Karpas-422 (cell line): ENCODE data around the gene HS6ST3. TPM values are rescaled to one million over a fixed set of nuclear protein-coding genes. Genes with fewer than 3 reads are reported as not detected.

Source experiments
- DNase-seq: peaks from one replicate; pipeline ENCODE4 v3.0.0-alpha.2; 2015
- H2AFZ ChIP-seq: fragments of 200-600 bp; sonication (generic); 2 replicates; pipeline ENCODE4 v1.6.1; 2014; ENCODE audit warnings: antibody characterized with exemption, low read length, mixed read lengths
- H3K27ac ChIP-seq: fragments of 200-600 bp; sonication (generic); 2 replicates; pipeline ENCODE4 v1.5.1; 2014; ENCODE audit warnings: mild to moderate bottlenecking, low read length, moderate library complexity
- H3K27me3 ChIP-seq: fragments of 200-600 bp; sonication (generic); 2 replicates; pipeline ENCODE4 v1.6.1; 2014; ENCODE audit warnings: low read length, mixed read lengths
- H3K36me3 ChIP-seq: fragments of 200-600 bp; sonication (generic); 2 replicates; pipeline ENCODE4 v1.6.1; 2014; ENCODE audit warnings: low read length, mixed read lengths; ENCODE audit not compliant: insufficient read depth
- H3K4me1 ChIP-seq: fragments of 200-600 bp; sonication (generic); 2 replicates; pipeline ENCODE4 v1.6.1; 2014; ENCODE audit warnings: mild to moderate bottlenecking, low read length, mixed read lengths
- H3K4me2 ChIP-seq: fragments of 200-600 bp; sonication (generic); 2 replicates; pipeline ENCODE4 v1.6.1; 2014; ENCODE audit warnings: low read length, low read depth, mild to moderate bottlenecking; ENCODE audit not compliant: poor library complexity, severe bottlenecking
- H3K4me3 ChIP-seq: fragments of 200-600 bp; sonication (generic); 2 replicates; pipeline ENCODE4 v1.5.1; 2014; ENCODE audit warnings: mild to moderate bottlenecking, antibody characterized with exemption, low read length, mixed read lengths
- H3K79me2 ChIP-seq: fragments of 200-600 bp; sonication (generic); 2 replicates; pipeline ENCODE4 v1.6.1; 2014; ENCODE audit warnings: mild to moderate bottlenecking, low read length, mixed read lengths
- H3K9ac ChIP-seq: fragments of 200-600 bp; sonication (generic); 2 replicates; pipeline ENCODE4 v1.6.0; 2014; ENCODE audit warnings: low read length
- H3K9me2 ChIP-seq: fragments of 200-600 bp; sonication (generic), shearing (Covaris generic); replicated peaks from 2 replicates; pipeline ENCODE4 v1.6.0; 2014; ENCODE audit warnings: mild to moderate bottlenecking, low read length, moderate library complexity; ENCODE audit not compliant: insufficient read depth
- H3K9me3 ChIP-seq: fragments of 300-700, 200-600 bp; sonication (generic); 2 replicates; pipeline ENCODE4 v1.6.1; 2014; ENCODE audit warnings: low read length, mixed read lengths
- H4K20me1 ChIP-seq: fragments of 200-600 bp; sonication (generic); 2 replicates; pipeline ENCODE4 v1.6.1; 2014; ENCODE audit warnings: mild to moderate bottlenecking, antibody characterized with exemption, low read length, low read depth; ENCODE audit not compliant: insufficient read depth
- total RNA-seq: library from RNA; depleted of rRNA; stranded (reverse); fragments of >200 nt; shearing (Covaris generic); gene quantifications from 2 replicates; pipeline ENCODE4 v1.2.3, GENCODE V29; 2014; ENCODE audit warnings: low replicate concordance

The HS6ST3 gene
- total RNA-seq, 1 experiment from 2014 or later = not detected

DNA sequence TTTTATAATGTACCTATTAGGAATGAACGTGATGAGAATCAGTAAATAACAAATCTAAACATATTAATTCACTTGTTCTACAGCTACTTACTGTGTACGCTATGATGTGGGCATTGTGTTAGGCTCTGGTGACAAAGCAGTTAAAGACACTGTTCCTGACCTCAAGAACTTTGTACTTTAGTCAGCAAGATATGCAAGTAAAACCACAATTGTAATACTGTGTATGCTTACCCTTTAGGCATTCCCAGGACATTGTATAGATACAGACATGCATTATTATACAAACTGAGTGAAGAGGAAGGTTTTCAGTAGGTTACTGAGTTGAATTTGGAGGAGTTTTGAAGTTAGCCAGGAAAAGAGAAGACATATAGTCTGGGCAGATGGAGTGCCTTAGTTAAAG, 435.8 kb downstream of the HS6ST3 start:
- Histone ChIP-seq H3K9me2 (no peaks in the 10 kb centered on the region), H3K9ac (no peak overlapping the region), H3K4me1 (no peaks in the 10 kb centered on the region), H3K4me3 (no peak overlapping the region), H3K27ac (no peak overlapping the region), H3K4me2 (no peak overlapping the region), H2AFZ (no peak overlapping the region), H3K9me3 (no peaks in the 10 kb centered on the region), H3K79me2 (no peaks in the 10 kb centered on the region), H3K36me3 (no peaks in the 10 kb centered on the region), H4K20me1 (no peaks in the 10 kb centered on the region), H3K27me3 (0 out of 2 replicates have a peak, but pooled peaks cover 2% of the 10 kb centered on the region)
- DNase-seq = no peak

DNA sequence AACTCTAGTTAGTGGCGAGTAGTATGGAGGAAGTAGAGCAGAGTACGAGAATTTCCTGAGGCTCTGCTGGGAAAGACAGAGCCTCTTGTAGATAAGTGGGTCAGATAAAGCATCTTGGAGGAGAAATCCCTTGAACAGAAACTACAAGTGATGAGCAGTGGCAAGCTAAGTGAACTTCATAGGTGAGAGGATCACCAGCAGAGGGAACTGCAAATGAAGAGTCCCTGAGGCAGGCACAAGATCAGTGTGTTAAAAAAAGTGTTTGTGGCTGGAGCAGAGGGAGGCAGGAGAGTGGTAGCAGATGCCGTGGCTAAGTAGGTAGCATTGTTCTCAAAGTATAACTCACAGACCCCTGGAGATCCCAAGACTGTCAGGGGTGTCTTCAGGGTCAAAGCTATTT, 437.6 kb downstream of the HS6ST3 start:
- Histone ChIP-seq H3K9me2 (no peaks in the 10 kb centered on the region), H2AFZ (no peak overlapping the region), H3K79me2 (no peaks in the 10 kb centered on the region), H3K4me1 (no peaks in the 10 kb centered on the region), H3K4me3 (no peak overlapping the region), H4K20me1 (no peaks in the 10 kb centered on the region), H3K9ac (no peak overlapping the region), H3K4me2 (no peak overlapping the region), H3K27me3 (0 out of 2 replicates have a peak, but pooled peaks cover 3% of the 10 kb centered on the region), H3K36me3 (no peaks in the 10 kb centered on the region), H3K9me3 (no peaks in the 10 kb centered on the region), H3K27ac (no peak overlapping the region)
- no peak for DNase-seq

DNA sequence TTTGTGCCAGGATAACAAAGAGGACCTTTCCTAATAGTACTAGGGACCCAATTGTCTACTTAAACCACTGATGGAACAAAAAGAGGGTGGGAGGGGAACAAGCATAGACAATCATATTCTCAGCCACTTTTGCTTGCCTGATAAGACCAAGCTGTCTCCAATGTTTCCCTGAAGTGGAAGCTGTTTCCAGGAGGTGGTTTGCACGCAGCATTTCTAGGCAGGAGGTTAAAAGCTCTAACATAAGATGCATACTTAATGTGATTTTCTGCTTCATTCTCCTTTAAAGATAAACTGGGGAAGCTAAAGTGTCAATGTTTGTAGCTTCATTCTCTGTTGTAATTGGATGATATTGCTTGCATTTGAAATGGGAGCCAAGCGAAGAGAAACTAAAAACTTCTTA, 442.9 kb downstream of the HS6ST3 start:
- H3K9ac ChIP-seq = no peak overlapping the region
- H3K36me3 ChIP-seq = no peaks in the 10 kb centered on the region
- H3K27me3 ChIP-seq = 0 out of 2 replicates have a peak, but pooled peaks cover 3% of the 10 kb centered on the region
- no peaks in the 10 kb centered on the region for H3K4me1 ChIP-seq
- H3K9me2 ChIP-seq = no peaks in the 10 kb centered on the region
- no peaks in the 10 kb centered on the region for H3K79me2 ChIP-seq
- no peak overlapping the region for H3K4me3 ChIP-seq
- no peak overlapping the region for H3K4me2 ChIP-seq
- H3K27ac ChIP-seq = no peak overlapping the region
- H4K20me1 ChIP-seq = no peaks in the 10 kb centered on the region
- no peak overlapping the region for H2AFZ ChIP-seq
- no peak for DNase-seq
- no peaks in the 10 kb centered on the region for H3K9me3 ChIP-seq

DNA sequence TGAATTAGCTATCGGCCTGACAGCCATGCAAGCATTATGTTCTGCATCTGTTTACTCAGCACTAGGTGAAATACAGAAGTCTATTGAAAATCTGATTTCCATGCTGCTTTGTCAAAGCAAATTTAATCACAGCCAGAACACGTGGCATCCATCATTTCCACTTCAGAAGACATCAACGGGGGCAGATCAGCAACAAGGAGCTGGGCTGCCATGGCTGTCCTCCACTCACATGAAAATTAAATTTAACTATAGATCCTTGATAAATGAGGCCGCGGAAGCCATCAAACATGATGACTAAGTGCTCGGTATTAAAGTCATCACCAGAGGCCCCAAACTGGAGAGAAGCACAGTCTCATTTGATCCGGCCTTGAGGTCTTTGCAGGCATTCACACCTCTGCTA, 443.5 kb downstream of the HS6ST3 start:
- Histone ChIP-seq H3K36me3 (no peaks in the 10 kb centered on the region), H3K4me1 (no peaks in the 10 kb centered on the region), H3K9me3 (no peaks in the 10 kb centered on the region), H2AFZ (no peak overlapping the region), H3K9me2 (no peaks in the 10 kb centered on the region), H3K79me2 (no peaks in the 10 kb centered on the region), H3K4me2 (no peak overlapping the region), H4K20me1 (no peaks in the 10 kb centered on the region), H3K27ac (no peak overlapping the region), H3K9ac (no peak overlapping the region), H3K27me3 (0 out of 2 replicates have a peak, but pooled peaks cover 3% of the 10 kb centered on the region), H3K4me3 (no peak overlapping the region)
- no peak for DNase-seq

DNA sequence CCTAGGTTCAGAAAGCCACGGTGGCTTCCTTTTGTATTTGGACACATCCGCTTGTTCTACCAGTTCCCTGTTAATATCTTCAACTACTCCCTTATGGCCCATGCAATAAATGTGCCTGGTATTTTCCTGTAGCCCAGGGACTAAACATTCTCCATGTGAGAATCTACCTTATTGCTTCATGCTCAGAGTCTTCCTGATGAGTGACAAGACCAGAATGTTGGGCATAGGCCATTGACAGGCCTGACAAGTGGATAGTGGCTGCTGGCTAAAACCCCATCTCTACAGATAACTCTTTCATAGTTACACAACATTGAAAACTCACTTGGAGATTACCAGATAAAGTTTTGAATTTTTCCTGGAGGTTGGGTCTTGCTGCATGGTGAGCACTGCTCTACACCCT, 449.9 kb downstream of the HS6ST3 start:
- Histone ChIP-seq H3K4me1 (no peaks in the 10 kb centered on the region), H4K20me1 (no peaks in the 10 kb centered on the region), H3K27me3 (no peaks in the 10 kb centered on the region), H3K27ac (no peak overlapping the region), H3K36me3 (no peaks in the 10 kb centered on the region), H3K4me3 (no peak overlapping the region), H2AFZ (no peak overlapping the region), H3K9me3 (no peaks in the 10 kb centered on the region), H3K4me2 (no peak overlapping the region), H3K9me2 (no peaks in the 10 kb centered on the region), H3K9ac (no peak overlapping the region), H3K79me2 (no peaks in the 10 kb centered on the region)
- DNase-seq = no peak

DNA sequence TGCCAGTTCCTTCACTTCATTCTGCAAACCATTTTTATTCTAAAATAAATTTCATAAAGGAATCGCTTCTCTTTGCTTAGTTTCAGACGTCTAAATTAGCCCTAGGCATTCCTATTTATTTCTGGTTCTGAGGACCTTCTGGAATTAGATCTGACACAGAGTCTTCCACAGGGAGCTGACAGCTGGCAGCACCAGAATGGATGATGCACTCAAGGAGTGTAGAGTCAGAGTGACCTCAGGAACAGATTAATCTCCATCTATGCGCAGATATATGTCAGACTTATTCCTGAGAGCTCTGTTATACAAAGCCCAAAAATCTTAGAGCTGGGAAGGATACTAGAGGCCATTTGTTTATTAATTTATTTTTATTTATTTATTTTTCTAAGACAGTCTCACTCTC, 450.8 kb downstream of the HS6ST3 start:
- H3K36me3 ChIP-seq = no peaks in the 10 kb centered on the region
- no peak overlapping the region for H3K4me3 ChIP-seq
- H2AFZ ChIP-seq = no peak overlapping the region
- H3K9me3 ChIP-seq = no peaks in the 10 kb centered on the region
- H3K9ac ChIP-seq = no peak overlapping the region
- H3K4me1 ChIP-seq = no peaks in the 10 kb centered on the region
- H3K4me2 ChIP-seq = no peak overlapping the region
- no peaks in the 10 kb centered on the region for H3K79me2 ChIP-seq
- no peaks in the 10 kb centered on the region for H3K27me3 ChIP-seq
- H3K27ac ChIP-seq = no peak overlapping the region
- no peak for DNase-seq
- H3K9me2 ChIP-seq = 0 out of 2 replicates have a peak, but pooled peaks cover under 1% of the 10 kb centered on the region
- no peaks in the 10 kb centered on the region for H4K20me1 ChIP-seq

DNA sequence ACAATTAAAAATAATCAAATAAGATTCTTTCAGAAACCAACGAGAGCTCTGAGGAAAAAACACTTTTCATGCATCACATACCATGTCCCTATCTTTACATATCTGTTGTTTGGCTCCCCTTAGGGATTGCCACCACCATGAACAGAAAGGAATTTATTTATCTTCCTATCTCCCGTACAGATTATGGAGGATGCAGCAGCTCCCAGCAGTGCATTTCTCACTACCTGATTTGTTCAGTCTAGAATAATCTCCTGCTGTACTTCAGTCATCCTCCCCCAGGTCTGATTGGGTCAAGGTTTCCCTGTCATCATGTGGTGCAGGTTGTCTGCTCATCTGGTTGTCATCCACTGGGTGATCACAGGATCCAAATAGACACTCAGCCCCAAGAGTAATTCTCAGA, 453.1 kb downstream of the HS6ST3 start:
- H3K79me2 ChIP-seq = no peaks in the 10 kb centered on the region
- no peaks in the 10 kb centered on the region for H4K20me1 ChIP-seq
- no peak overlapping the region for H3K4me2 ChIP-seq
- no peak overlapping the region for H3K9ac ChIP-seq
- no peaks in the 10 kb centered on the region for H3K4me1 ChIP-seq
- no peaks in the 10 kb centered on the region for H3K27me3 ChIP-seq
- no peak overlapping the region for H2AFZ ChIP-seq
- no peaks in the 10 kb centered on the region for H3K9me3 ChIP-seq
- H3K36me3 ChIP-seq = no peaks in the 10 kb centered on the region
- H3K9me2 ChIP-seq = 0 out of 2 replicates have a peak, but pooled peaks cover 10% of the 10 kb centered on the region
- no peak for DNase-seq
- H3K4me3 ChIP-seq = no peak overlapping the region
- no peak overlapping the region for H3K27ac ChIP-seq

DNA sequence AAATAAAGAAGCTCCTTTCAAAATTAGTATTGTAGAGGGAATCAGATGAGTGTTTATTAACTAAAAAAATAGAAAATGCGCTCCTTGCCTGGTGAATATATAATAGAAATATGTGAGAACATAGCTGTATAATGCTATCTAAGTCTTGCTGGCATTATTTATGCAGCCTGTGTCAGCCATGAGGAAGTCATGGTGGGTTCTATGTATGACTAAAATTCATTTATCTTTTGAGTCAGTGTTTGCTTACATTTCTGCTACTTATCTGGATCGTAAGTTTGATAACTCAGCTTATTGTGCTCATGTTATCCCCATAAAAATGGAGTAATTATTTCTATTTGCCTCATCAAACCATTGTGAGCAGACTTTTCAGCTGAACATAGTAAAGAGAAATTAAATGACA, 455.1 kb downstream of the HS6ST3 start:
- no peak for DNase-seq
- H3K27ac ChIP-seq = no peak overlapping the region
- H2AFZ ChIP-seq = no peak overlapping the region
- H3K9me3 ChIP-seq = no peaks in the 10 kb centered on the region
- no peak overlapping the region for H3K9ac ChIP-seq
- H3K79me2 ChIP-seq = no peaks in the 10 kb centered on the region
- H3K36me3 ChIP-seq = no peaks in the 10 kb centered on the region
- no peaks in the 10 kb centered on the region for H3K4me1 ChIP-seq
- no peak overlapping the region for H3K4me2 ChIP-seq
- H3K27me3 ChIP-seq = no peaks in the 10 kb centered on the region
- H4K20me1 ChIP-seq = no peaks in the 10 kb centered on the region
- H3K4me3 ChIP-seq = no peak overlapping the region
- H3K9me2 ChIP-seq = 0 out of 2 replicates have a peak, but pooled peaks cover 10% of the 10 kb centered on the region

DNA sequence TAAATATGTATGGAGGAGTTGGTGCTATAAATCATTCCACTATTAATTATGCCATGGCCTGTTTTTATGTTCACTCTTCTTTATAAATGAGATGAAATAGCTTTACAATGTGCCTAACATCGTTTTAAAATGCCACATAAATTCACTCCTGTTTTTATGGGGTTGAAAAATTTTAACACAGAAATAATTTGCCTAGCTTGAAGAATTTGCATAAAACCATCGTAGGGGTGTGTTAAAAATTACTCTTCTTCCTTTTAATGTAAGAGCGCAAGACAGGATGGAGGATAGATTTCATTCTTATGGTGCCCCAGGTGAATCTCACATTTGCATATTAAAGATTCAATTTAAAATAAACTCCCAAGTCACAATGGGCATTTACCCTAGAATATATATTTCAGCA, 456.6 kb downstream of the HS6ST3 start:
- H3K9me2 ChIP-seq = 0 out of 2 replicates have a peak, but pooled peaks cover 10% of the 10 kb centered on the region
- no peaks in the 10 kb centered on the region for H3K36me3 ChIP-seq
- no peak overlapping the region for H2AFZ ChIP-seq
- no peak overlapping the region for H3K27ac ChIP-seq
- H3K4me2 ChIP-seq = no peak overlapping the region
- no peaks in the 10 kb centered on the region for H3K27me3 ChIP-seq
- no peak overlapping the region for H3K9ac ChIP-seq
- H3K4me1 ChIP-seq = no peaks in the 10 kb centered on the region
- H3K9me3 ChIP-seq = no peaks in the 10 kb centered on the region
- H3K79me2 ChIP-seq = no peaks in the 10 kb centered on the region
- H3K4me3 ChIP-seq = no peak overlapping the region
- H4K20me1 ChIP-seq = no peaks in the 10 kb centered on the region
- no peak for DNase-seq
